Renal pelvis (tissue), 4 donors: Measurements from ENCODE around the gene PRELID1. TPM values are rescaled to one million over a fixed set of nuclear protein-coding genes. Genes with fewer than 3 reads are reported as not detected.

ENCODE experiments used
- DNase-seq: peaks from one replicate; pipeline ENCODE4 v3.0.0-alpha.2; 2013
- polyA plus RNA-seq, 3 donors: library from polyadenylated mRNA; unstranded; fragments of 120-200 nt; gene quantifications; one replicate each; pipeline ENCODE4 v1.2.1, GENCODE V29; 2013; ENCODE audit not compliant: insufficient read length in 3 of 3

Gene PRELID1
- polyA plus RNA-seq, 3 donors = 109 to 151 (median 127) TPM

DNA sequence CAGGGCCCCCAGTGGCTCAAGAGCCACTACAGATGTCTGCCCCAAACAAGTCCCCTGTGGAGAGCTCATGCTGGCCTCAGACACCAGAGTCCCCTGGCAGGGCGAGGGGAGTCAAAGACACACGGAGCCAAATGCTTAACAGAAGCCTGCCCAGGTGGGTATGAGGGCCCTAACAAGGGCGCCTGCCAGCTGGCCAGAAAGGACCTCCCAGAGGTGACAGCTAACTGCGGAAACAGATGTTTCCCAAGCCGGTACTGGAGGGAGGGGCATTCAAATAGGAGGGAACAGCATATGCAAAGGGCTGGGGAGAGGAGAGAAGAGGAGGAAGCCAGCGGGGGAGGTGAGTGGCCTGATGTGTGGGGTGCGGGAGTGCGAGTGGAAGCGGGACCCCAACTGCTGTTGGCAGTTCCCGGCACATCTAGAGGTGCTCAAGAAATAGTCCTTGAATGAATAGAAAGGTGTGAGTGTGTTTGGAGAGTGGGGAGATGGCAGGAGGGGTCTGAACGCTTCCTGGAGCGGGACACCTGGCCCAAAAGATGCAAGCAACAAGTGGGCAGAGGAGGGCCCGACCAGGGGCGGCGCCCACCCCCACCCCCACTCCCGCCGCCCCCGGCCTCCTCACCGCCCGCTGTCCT, 7.3 kb downstream of the PRELID1 start:
- DNase-seq = no peak

DNA sequence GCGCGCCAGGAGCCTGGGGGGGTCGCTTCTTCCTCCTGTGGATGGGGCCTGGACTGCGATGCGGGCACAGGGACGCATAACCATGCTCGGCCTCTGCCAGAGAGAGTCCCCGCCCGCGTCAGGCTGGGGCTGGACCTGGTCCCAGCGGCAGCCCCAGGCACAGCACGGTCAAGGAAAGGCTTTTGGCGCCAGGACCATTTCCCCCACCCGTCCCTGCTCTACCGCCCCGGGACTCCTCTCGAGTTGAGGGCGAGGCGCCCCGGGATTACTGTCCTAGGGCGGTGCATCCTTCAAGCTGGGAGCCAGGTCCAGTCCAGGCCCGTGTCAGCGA, 7.8 kb downstream of the PRELID1 start:
- no peak for DNase-seq

DNA sequence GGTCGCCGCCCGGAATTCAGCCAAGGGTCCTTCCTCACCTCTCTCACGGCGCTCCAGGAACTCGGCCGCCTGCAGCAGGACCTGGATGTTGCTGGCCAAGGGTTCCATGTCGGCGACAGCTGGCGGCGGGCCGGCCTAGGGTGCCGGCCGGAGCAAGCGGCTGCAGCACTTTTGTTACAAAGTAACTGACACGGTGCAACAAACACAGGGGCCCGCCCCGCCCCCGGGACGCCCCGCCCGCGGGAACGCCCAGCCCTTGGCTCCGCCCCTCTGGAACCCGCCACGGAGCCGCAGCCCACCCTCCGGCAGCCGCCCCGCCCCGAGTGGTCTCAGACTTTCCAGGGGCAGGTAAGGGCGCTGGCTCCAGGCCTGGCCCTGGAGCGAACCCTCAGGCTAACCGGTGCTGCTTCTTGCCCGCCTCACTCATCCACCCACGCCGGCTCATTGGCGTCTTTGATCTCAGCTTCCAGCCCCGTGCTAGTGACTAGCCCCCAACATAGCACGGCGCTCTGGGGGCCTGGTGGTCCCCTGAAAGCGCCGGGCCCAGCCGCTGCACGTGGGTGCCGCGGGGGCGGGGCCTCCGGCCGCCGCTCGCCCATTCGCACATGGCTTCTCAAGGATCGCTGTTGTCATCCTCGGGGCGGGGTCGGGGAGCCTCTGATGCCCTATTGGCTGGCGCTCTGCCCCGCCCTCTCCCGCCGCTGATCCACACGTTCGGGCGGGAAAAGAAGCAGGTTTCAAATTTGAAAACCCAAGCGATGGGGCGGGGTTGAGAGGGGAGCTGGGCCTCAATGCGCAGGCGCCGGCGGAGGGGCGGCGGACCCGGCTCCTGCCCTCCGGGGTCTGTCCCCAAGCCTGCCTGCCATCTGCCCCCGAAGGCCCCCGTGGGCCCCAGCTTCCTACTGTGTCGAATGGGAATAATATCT, 8.4 kb downstream of the PRELID1 start, which contains the start of gene MXD3:
Gene MXD3, minus strand, starts transcription at position 176 of the 926 bp plus-strand sequence. Its CDS starts 68 bp downstream, at position 108.
- DNase-seq = peak; percentile 96

DNA sequence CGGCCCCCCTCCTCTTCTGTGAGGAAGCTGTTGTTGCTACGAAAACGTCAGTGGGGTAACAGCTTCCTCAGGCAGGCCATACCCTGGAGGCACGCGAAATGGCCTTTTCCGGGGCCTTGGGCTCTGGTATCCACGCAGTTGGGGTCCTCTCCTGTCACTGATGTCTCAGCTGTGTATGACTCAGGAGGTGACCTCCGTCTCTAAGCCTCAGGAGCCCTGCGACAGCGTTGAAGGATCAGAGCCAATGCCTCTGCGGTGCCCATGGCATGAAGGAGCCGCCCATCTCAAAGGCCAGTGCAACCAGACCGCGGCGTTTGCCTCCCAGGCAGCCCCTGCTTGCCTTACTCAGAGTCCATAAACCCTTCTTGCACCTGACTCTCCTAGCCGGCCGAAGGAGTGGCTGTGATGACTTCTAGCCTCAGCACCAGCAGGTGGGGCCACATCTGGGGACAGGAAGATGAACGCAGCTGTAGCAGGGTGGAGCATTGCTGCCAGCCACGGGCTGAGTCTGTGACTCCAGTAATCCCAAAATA, 9.1 kb downstream of the PRELID1 start:
- DNase-seq = no peak

DNA sequence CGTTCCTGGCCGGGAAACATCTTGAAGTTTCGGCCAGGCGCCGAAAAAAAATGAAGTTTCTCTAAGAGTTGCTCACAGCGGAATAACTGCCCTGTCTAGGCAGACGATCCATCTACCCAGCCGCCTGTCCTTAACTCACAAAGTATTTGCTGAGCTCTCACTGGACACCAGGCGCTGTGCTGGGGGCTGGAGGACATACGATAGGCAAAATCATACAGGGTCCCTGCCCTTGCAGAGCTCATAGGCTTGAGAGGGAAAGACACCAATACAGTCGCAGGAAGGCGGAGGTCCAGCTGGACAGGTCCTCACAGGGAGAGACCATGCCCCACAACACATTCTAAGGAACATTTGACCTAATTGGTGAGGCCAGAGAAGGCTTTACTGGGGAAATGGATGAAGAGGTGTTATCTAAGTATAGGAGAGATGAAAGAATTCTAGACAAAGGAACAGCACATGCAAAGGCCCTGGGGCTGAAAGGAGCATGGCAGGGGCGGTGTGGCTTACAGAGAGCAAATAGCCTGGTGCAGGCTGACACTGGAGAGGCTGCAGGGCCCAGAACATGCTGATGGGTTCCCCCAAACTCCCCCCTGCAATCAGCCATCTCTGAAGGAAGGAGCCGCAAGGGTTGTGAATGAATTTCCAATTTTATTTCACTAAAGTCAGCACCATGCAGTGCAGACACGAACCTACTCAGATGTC, 10.1 kb downstream of the PRELID1 start:
- no peak for DNase-seq

DNA sequence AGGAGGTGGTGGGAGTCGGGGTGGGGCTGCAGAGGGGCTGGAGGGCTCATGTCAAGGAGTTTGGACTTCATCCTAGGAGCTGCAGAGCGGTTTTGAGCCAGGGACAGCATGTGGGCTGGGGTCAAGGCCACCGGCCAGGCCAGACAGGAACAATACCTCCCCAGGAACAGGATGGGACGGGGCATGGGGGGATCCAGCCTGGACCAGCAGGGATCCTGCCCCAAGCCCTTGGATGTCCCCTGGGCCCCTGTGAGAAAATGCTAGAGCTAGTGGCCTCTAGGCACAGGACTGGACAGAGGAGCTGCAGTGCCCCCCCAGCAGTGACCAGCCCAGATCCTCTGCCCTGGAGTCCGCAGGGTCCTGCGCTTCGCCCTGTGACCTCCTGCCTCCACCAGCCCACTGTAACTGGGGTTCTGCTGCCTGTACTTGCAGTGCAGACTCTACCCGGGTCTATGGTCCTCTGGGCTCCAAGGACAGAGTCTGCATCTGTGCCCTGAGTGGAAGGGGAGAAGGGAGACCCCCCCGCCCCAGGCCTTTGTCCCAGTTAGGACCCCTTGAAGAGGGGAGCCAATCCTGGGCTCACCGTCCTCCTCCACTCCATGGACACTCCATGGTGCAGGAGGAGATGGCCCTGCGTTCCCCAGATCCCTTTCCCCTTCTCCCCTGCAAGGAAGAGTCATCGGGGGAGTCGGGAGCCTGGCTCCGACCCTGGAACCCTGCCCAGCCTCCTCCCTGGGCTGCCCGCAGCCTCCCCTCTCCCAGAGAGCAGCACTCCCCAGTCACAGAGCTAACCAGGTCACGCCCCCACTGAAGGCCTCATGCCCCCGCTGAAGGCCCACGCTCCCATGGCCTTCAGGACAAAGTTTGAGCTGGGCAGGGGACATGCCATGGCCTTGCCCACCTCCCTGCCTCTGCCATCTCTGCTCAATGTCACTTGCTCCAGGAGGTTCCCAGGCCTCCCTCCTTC, 11.1 kb downstream of the PRELID1 start:
- DNase-seq = no peak

DNA sequence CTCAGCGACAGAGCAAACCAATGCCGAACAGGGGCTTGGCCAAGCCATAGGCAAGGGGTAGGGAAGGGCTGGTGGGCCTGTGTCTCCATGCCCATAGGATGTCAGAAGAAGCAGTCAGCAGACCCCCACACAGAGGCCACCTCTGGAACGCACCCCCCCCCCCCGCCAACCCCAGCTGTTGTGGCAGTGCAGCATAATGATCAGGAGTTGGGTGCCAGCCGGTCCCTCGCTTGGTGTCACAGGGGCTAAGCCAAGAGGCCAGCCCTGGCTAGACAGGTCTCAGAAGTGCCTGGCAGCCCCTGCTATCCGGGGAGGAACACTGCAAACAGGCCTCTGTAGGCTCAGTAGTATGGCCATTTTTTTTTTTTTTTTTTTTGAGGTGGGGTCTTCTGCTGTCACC, 11.8 kb downstream of the PRELID1 start:
- DNase-seq = no peak

DNA sequence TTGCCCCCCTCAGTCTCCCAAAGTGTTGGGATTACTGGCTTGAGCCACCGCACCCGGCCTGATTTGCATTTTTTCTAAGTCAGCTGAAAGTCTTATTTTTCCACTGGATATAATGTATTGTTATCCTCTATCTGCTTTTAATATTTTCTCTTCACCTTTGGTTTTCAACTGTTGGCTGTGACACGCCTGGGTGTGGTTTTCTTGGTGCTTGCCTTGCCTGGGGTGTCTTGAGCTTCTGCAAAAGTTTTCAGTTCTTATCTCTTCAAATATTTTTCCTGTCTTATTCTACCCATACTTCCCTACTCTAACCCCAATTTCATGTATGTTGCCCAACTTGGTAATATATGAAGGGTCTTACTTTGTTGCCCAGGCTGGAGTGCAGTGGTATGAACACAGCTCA, 12.4 kb downstream of the PRELID1 start:
- no peak for DNase-seq

DNA sequence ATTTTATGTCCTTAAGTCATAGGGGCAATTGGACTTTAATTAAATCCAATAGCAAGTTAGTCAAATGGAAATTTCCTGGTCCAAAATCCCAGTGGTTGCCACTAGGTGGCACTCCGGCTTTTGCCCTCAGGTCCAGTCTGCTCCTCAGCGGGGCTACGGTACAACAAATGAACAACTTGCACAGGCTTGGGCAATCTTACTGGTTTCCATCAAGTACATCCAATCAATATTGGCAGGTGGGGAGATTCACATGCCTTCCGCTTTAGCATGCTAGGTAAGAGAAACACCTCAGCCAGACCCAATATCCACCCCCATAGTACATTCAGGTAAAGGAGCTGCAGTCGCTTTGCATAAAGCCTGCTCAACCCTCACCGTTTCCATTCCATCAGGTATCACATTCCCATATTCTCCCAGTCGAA, 14.4 kb downstream of the PRELID1 start:
- no peak for DNase-seq

DNA sequence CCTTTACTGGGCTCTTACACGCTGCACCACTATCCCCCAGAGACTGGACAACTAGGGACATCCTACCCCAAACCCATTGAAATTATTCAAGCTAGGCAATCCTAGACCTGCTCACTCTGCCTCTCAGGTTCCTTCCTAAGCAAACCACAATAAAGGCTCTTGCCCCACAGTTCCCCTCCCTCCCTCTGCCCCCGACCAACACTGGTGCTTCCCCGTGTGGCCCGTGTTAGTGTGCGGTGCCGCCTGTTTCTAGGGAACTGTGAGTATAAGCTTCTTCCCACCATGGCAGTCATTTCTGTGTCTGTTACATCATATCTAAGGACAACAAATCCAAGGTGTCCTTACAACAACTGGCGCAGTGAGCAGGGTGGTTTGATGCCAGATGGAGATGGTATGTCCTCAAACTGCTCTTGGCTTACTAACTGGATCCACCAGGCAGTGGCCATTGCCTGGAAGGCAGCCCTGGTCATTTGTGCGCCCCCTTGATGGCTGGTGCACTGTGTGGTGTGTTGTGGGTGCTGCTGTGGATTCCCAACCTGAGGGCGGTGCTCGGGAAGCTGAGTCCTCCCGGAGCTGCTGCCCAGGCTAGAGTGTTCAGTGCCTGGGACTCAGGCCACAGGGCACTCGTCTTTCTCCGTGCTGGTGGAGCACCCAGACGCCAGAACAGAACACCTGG, 16.5 kb downstream of the PRELID1 start:
- no peak for DNase-seq

DNA sequence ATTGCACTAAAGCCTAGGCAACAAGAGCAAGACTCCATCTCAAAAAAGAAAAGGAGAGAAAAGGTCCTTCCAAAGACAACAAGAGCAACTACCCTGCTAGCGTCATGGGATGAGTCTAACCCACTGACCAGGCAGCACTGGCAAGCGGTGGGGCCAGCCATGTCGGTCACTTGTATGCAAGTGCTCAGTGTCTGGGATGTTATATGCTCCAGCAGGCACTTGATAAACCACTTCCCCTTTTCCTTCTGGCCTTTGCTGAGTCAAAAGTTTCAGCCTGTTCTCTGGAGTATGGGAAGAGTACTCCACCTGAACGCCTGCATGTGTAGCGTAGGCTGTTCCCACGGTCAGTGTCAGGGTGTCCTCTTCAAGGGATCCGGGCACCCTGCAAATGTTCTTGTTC, 17.3 kb downstream of the PRELID1 start:
- no peak for DNase-seq

DNA sequence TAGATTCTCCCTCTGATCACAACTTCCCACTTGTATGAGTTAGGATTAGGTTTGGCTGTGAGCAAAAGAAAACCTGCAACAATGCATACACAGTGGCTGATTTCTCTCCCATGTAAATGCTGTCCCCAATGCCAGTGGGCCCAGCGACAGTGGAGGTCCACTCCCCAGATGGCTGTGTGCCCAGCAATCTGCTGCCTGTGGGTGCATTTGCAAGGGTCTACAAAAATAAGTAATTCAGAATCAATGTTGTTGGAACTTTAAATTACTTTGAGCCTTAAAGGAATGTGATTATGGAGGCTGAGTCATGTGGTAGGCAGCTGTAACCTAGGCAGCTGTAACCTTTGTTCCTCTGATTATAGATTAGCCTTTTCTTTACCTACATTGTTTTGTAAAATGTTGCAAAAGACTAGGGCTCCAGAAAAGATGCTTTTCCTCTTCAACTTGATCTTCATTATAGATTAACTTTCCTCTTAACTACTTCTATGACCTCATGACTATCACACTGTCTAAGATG, 22.3 kb downstream of the PRELID1 start:
- DNase-seq = no peak

DNA sequence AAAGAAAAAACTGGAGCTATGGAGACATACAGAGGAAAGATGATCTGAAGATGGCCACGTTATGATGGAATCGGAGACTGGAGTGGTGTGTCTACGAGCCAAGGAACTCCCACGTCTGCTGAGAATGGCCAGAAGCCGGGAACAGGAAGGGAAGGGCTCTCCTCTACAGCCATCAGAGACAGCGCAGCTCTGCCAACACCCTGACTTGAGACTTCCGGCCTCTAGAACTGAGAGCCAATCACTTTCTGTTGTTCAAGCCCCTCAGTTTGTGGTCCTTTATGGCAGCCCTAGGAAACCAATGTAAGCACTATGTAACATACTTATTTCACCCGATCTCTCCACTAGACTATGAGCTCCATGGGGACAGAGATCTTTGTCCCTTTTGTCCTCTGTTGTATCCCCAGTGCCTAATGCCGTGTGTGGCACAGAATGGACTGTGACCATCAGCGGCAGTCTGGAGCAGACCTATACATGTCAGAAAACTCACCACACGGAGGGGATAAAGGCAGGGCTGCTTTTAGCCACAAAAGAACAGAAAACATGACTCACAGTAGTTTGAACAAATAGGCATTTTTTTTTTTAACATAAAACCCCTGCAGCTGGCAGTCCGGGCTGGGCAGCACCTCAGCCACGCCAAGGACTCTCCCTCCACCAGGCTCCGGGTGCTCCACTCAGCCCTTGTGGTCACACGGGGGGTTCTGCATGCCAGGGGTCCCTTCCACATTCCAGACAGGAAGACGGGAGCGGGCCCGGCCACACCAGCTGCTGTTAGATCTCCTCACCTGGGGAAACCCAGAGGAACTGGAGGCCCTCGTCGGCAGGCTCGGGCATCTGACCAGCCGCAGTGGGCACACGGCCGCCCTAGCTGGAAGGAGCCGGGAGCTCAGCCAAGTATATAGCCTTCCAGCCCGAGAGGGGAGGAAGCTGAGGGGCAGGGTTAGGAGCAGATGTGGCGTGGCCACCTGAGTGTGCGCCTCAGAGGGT, 24.2 kb downstream of the PRELID1 start:
- no peak for DNase-seq

DNA sequence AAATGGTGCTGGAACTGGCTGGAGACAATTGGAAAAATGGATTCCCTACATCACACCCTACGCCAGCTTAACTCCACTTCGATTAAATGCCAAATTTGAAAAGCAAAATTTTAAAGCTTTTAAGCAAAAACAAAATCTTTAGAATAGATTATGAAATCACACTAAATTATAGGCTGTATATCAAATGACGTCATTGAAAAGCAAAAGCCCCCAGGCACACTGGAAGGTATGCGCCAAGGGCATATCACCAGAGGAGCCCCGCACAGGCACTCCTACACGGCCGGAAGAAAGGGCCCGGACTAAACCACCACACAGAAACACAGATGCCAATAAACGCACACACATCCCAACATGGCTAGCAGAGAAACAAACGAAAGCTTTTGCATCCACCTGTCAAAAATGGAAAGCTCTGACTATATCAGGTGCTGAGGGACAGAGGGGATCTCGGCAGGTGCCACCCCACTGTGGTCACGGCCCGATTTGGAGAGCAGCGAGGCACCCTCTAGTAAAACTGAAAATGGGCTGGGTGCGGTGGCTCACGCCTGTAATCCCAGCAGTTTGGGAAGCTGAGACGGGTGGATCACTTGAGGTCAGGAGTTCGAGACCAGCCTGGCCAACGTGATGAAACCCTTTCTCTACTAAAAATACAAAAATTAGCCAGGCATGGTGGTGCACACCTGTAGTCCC, 25.1 kb downstream of the PRELID1 start:
- DNase-seq = no peak

DNA sequence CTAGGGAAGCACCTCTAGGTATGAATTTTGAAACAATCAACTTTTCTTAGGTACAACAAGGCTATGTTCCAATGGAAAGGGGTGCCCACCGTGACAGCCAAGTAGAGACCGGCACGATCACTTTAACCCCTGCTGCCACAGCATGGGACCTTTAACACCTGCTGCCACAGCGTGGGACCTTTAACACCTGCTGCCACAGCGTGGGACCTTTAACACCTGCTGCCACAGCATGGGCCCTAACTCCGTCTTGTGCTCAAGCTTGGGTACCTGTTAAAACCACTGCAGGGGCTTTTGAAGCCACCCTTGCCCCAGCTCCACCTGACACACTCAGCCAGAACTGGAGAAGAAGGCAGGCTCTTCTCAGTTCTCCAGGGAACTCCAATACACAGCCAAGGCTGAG, 26.3 kb downstream of the PRELID1 start:
- no peak for DNase-seq

DNA sequence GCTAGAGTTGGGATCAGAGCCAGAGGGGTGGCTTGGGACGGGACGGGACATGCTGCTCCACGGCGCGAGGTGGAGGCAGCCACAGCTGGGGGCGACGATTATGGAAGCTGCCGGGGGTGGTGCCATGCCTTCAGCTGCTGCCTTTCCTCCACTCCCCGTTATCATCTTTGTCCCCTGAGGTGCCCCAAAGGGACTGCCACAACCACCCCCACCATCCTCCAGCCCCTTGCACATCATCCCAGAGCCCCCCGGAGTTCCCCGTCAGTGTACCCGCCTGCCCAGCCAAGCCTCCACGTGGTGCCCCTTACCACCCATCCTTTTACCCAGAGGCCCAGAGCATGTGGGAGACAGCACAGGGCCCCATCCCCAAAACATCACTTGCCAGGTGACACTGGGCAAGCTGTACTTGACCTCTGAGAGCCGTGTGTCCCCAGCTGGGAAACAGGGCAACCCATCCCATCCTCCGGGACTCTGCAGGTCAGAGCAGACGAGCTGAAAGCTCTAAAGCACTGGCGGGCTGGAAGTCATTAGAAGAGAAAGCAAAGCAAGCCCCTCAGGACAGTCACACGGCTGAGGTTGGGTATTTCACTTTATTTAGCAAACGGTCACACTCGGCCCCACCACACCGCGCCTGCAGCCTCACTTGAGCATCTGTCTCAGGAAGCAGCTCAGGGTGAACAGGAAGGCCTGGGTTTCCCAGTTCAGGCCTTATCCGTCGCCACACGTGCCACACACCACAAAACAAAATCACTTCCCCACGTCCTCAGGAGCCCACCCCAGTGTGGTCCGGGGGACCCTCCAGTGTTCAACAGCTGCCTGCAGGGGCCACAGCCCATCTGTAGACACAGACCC, 27.6 kb downstream of the PRELID1 start:
- DNase-seq = no peak
